GM18507 (cell line): ENCODE data around the gene RHOBTB3.
A peak's percentile ranks its signal among the peaks of the same experiment; 100 is the strongest.

Experiments used
- DNase-seq: peaks from one replicate; pipeline ENCODE4 v3.0.0; 2011; ENCODE audit warnings: low read depth; ENCODE audit not compliant: insufficient read length; ENCODE audit errors: extremely low spot score
- FAIRE-seq: peaks from 2 replicates; lab custom pipeline; 2011; peaks lifted over from hg19 to GRCh38; lab: Jason Lieb, UNC

The RHOBTB3 gene

DNA sequence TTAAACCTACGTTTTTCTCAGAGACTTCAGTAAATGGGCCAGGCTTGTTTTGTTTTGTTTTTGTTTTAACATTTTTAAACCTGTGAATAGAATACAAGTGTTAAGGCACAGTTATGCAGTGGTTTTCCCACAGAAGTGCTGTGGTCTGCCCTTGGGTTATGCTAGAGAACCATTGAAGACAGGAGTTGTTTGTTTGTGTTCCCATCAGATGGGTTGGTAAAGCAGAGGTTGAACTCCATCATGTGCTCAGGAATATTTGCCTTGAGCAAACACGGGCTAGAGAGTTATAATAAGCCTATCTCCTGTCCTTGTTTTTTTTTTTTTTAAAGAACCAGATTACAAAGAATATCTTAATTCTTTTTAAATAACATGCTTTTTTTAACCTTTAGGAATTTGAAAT lies 28.5 kb downstream of the RHOBTB3 start:
- FAIRE-seq (no peak), DNase-seq (no peak)

DNA sequence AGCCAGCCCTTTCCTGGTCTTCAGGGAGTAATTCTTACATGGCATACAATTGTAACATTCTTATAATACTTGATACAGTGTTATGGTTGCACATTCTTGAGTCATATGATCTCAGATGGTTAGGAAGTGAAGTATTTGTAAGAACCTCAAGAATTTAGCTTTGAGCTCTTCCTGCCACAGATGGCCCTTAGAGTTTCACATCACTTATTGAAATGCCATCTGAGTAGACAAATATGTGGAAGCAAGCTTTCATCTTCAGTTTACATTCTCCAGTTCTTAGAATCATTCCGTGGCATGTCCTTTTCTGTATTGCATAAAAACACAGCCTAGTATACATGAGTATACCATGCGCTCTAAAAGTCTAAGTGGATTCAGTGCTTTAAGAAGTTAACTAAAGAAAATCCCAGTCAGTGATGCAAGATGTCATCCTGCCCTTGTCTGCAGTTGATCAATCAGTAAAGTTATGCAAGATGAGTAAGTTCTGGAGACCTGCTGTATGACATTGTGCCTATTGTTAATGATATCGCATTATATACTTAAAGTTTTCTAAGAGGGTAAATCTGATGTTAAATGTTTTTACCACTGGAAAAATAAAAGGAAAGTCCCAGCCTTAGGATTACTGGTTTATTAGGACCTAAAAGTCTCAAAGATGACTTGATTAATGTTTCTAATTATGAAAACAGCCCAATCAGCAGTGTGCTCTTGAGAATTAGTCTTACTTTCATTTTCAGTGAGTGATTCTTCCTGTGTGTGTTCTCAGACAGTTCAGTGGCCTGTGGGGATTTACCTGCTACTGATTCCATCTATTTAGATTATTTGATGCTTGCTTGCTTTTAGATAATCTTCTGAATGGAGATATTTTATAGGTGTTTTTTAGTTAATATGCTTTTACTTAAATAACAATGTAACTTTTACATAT lies 29.4 kb downstream of the RHOBTB3 start:
- FAIRE-seq (peak; percentile 89), DNase-seq (peak; percentile 39)

DNA sequence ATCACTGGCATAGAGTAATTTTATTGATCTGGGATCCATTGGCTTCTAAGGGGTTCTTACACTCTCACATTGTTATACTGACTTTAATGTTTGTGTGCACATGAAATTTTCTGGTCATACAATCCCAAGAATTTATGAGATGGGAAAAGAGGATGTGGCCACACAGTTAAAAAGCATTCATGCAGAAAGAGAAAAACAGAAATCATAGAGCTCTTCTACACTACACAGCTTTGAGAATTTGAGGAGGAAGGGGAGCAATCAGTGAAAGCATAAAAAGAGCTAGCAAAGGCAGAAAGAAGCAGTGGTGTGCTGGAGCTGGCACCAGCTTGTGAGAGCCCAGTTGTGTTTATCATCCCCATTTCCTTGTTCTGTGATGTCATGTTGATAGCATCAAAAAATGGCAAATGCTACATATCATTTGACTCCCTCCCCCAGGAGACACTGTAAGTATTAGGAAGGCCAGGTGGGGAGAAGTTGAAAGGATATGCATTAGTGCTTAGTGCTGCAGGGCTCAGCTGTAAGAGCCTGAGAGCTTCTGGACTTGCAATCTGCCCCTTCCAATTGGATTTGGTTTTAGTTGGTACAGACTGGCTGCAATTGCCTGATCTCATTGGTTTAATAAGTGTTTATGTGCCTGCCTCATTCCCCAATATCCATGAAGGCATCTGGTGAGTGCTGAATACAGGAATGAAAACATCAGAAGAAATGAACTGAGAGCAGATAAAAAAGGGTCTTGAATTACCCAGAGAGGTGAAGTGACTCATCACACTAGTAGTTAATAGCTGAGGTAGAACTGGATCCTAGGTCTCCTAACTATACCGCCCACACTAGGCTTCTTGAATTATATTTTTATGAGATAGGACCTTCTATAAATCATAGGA lies 30.9 kb downstream of the RHOBTB3 start:
- peak; percentile 75 for FAIRE-seq

GRCh38 chr5:95762652-95763041 lies 31.5 kb downstream of the RHOBTB3 start:
- DNase-seq, result no peak
- FAIRE-seq, result no peak

More for the DNA sequence above, 30.9 kb downstream of the RHOBTB3 start:
- no peak for DNase-seq

DNA sequence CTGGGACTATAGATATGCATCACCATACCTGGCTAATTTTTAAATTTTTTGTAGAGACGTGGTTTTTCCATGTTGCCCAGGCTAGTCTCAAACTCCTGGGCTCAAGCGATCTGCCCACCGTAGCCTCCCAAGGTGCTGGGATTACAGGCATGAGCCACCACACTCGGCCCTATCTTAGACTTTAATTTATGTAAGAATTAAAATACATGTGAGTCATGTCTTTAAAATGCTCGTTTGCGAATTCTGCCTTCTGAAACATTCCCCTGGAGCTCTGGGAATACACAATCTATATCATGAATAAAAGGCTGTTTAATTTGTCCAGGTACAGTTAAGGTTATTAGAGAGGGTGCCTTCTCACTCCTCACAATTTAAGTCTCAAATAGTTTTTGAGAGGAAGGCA lies 32.8 kb downstream of the RHOBTB3 start:
- no peak for FAIRE-seq
- DNase-seq, result no peak

GRCh38 chr5:95768731-95769130 lies 37.6 kb downstream of the RHOBTB3 start:
- FAIRE-seq (no peak), DNase-seq (no peak)

GRCh38 chr5:95770830-95771708 lies 39.9 kb downstream of the RHOBTB3 start:
- FAIRE-seq, result no peak
- no peak for DNase-seq

DNA sequence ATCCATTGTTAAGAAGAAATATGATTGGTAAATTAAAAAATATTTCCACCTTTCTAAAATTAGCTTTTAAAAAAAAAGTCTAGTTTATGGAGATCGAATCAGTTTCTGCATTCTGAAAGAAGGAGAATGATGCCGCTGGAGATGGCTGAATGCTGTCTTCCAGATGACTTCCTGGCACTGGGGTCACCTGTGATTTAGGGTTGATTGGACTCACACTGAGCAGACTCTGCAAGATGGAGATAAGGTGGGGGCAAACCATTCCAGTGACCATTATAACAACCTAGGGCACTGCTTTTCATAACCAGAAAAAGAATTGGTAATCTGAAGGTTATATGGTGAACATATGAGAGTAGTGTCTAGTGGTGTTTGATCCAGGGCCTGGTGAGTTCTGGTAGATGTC lies 40.8 kb downstream of the RHOBTB3 start:
- DNase-seq, result no peak
- no peak for FAIRE-seq

DNA sequence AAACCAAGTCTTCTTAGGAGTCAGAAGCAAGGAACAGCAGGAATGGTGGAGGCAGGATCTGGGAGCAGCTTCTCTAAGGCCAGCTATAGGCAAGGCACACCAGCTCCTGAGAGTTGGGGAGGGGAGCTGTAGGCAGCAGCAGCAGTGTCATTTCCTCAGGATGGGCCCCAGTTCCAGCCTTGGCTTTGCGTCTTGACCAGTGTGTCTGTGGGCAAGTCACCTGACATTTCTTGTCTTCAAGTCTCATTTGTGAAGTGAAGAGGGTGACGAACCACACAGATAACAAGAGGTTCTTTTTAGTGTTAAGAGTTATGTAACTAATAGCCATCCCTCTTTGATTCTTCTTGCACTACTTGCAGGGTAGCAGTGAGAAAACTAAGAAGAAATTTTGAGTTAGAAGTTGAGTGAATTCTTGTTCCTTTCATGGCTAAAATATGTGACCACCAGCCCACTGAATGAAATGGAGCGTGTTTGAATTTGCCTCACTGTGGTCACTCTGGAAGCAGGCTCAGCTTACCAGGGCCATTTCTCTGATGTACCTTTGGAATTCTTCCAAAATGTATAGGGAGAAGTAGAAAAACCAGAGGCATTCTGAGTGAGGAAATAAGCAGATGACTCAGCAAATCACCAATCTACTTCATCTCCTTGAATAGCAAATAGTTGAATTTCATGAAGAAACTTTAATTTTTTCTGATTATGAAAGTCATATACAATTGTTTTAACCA lies 42.4 kb downstream of the RHOBTB3 start:
- DNase-seq (no peak), FAIRE-seq (no peak)

GRCh38 chr5:95777441-95777840 lies 46.3 kb downstream of the RHOBTB3 start:
- no peak for FAIRE-seq
- no peak for DNase-seq

DNA sequence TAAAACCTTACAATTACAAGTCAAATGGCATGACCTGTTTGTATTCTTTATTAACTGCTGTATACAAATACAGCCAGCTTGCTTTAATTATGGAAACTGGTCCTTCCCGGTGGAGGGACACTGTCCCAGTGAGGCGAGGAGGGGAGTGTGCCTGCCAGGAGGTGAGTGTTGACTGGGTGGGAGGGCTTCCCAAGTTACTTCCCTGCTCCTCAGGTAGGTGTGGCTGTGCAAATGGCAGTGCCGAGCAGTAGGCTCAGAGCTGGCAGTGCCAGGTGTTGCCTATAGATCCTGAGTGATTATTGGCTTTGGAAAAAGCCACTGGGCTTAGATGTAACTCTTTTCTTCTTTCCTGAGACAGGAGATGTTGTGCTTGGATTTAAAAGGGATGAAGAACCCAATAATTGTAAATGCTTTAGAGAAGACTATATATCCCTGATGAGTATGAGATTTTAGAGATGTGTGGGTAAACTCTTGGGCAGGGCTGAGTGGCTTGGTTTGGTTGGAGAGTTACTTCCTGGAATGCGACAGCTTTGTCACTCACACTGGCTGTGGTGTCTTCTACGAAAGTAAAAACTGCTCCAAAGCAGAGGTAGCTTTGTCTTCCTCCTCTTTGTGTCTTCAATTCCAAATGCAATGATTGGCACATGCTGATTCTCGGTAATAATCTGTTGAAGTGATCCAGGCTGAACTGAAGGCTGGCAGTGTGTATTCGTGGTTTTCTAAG lies 47.7 kb downstream of the RHOBTB3 start:
- FAIRE-seq (no peak), DNase-seq (no peak)

GRCh38 chr5:95779611-95780010 lies 48.5 kb downstream of the RHOBTB3 start:
- FAIRE-seq (no peak), DNase-seq (no peak)

GRCh38 chr5:95780597-95780996 lies 49.5 kb downstream of the RHOBTB3 start:
- DNase-seq (no peak), FAIRE-seq (no peak)

DNA sequence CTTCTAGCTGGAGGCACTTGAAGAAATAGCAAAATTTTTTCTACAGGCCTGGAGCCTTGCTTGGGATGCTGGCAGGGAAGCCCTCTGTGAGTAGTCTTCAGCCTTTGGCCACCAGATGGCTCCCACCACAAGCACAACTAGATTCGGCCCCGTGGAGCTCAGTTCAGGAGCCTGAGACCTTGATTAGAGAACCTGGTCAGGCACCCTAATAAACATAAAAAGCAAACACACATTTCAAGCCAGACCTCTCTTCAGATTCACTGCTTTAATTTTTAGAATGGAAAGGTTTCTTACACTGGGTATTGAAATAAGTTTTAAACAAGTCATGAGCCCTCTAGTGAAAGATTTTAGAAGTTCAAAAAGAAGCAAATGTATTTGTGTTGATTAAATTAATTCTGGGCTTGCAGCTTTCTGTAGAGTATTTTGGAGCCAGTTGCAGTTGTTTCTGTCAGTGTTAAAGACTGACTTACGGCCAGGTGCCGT lies 50.0 kb downstream of the RHOBTB3 start:
- DNase-seq (peak; percentile 65), FAIRE-seq (peak; percentile 93)

GRCh38 chr5:95782181-95782580 lies 51.0 kb downstream of the RHOBTB3 start:
- FAIRE-seq, result no peak

DNA sequence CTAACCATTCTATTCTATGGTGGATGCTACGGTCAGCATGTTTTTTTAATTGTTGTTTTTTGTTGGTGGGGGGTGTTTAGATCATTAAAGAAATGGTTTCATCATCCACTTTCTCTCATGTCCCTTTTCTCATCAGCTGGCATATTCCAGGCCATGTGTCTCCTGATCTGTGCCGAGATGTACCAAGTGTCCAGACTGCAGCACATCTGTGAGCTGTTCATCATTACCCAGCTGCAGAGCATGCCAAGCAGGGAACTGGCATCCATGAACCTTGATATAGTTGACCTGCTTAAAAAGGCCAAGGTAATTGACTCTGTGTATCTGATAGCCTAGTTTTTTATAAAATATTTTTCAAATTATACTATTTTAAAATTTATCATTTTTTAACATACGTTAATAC lies 52.5 kb downstream of the RHOBTB3 start:
- DNase-seq (no peak), FAIRE-seq (no peak)

More at GRCh38 chr5:95782181-95782580, 51.0 kb downstream of the RHOBTB3 start:
- no peak for DNase-seq

DNA sequence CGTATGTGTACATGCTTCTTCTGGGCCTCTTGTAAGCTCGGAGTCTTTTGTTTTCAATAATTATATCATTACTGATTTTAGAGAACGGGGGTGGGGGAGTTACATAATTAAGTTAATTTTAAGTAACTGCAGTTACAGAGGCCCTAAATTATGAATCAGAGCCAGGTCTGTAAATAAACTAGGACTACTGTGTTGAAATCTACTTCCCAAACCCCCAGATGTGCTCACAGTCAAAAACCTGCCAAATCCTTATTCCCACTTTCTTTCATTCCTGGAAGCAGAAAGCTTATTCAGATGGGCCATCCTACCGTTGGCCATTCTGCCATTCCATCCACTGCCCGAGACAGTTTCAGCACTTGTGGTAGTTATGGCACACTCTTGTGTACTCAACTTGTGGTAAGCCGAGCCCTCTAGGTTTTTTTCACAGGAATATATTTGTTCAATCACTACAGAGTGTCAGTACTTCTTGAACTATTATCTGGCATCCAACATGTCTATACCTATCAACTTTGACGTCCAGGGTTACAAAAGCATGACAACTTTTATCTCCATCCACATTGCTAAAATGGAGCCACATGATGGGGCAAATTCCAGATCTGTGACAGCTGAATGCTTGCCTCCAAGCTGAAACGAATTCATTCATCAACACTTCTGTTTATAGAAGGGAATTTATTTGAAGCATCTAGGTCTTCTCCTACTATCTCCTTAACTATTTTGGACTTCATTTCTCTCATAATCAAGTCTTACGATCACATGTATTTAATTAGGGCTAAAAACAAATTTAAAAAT lies 53.6 kb downstream of the RHOBTB3 start:
- FAIRE-seq (no peak), DNase-seq (no peak)
